COLO668 (cell line): ENCODE data around the gene RRAS.

Source experiments
- DNase-seq: peaks from one replicate; lab custom pipeline; 2025; ENCODE audit not compliant: unreplicated experiment; lab: John Stamatoyannopoulos, UW

Gene RRAS

GRCh38 chr19:49595819-49596404 lies 44.0 kb downstream of the RRAS start:
- DNase-seq, result no peak

- no peak for DNase-seq
These were observed 44.7 kb downstream of the RRAS start for GRCh38 chr19:49594993-49595818.

GRCh38 chr19:49594157-49594992 lies 45.6 kb downstream of the RRAS start:
- no peak for DNase-seq

- DNase-seq, result peak; percentile 90
These were observed 46.5 kb downstream of the RRAS start for GRCh38 chr19:49593233-49594113.

- peak; percentile 34 for DNase-seq
These were observed 47.3 kb downstream of the RRAS start for GRCh38 chr19:49592486-49593232.

- DNase-seq, result peak; percentile 55
These were observed 48.0 kb downstream of the RRAS start for GRCh38 chr19:49591731-49592485.

- DNase-seq, result peak; percentile 64
These were observed 48.8 kb downstream of the RRAS start, which contains the start of gene PRR12 for GRCh38 chr19:49590971-49591730. Gene PRR12, plus strand, starts transcription at chr19:49591182. Its CDS starts 473 bp downstream, at chr19:49591655.

- DNase-seq, result peak; percentile 94
These were observed 49.6 kb downstream of the RRAS start for GRCh38 chr19:49590071-49590970.

- DNase-seq, result no peak
These were observed 50.4 kb downstream of the RRAS start for GRCh38 chr19:49589502-49589905.

GRCh38 chr19:49588365-49589122 lies 51.4 kb downstream of the RRAS start:
- DNase-seq, result no peak

- DNase-seq, result no peak
These were observed 52.7 kb downstream of the RRAS start for GRCh38 chr19:49587227-49587626.
